G401 (cell line): ENCODE data around the gene HOXB3. TPM values are rescaled to one million over a fixed set of nuclear protein-coding genes. Genes with fewer than 3 reads are reported as not detected.

ENCODE experiments used
- DNase-seq: peaks from one replicate; pipeline ENCODE4 v3.0.0-alpha.2; 2015; ENCODE audit warnings: low spot score
- in situ Hi-C: cut with HindIII; loops from 2 replicates; pipeline ENCODE4 v1.10.0; 2016; ENCODE audit warnings: low sequenced_read_pairs, mixed read lengths
- total RNA-seq: library from RNA; depleted of rRNA; stranded (reverse); fragments of >200 nt; shearing (Covaris generic); gene quantifications from 2 replicates; pipeline ENCODE4 v1.2.3, GENCODE V29; 2014

Gene HOXB3
- total RNA-seq, 1 experiment from 2014 or later: 12.0 TPM

- no peak for DNase-seq
- in situ Hi-C loops: no loop called here
Measured at GRCh38 chr17:48591255-48592056, 1.4 kb upstream of the HOXB3 start.

DNA sequence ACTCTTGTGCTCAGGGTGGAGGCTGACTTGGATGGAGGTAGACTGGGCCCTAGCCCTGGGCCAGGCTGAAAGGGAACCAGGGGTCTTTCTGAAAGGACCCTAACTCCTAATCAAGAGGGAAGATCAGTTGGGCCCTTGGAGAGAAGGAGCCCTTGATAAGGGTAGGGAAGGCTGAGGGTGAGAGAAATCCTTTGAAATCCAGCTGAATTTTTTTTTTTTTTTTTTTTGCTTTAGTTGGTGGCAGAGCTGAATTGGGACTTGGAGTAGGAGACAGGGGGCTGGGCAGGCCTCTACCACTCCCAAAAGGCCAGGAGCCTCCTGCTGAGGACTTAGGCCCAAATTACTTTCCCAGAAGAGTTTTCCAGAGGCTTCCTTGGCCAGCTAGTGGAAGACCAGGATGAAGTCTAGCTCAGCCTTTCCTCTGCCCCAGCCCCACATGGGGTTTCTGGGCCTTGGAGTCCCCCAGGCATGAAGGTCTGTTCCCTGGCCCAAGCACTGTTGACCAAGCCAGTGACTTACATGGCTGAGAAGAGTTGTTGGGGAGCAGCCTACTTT, 643 bp upstream of the HOXB3 start:
- in situ Hi-C loops: no loop called here
- no peak for DNase-seq

DNA sequence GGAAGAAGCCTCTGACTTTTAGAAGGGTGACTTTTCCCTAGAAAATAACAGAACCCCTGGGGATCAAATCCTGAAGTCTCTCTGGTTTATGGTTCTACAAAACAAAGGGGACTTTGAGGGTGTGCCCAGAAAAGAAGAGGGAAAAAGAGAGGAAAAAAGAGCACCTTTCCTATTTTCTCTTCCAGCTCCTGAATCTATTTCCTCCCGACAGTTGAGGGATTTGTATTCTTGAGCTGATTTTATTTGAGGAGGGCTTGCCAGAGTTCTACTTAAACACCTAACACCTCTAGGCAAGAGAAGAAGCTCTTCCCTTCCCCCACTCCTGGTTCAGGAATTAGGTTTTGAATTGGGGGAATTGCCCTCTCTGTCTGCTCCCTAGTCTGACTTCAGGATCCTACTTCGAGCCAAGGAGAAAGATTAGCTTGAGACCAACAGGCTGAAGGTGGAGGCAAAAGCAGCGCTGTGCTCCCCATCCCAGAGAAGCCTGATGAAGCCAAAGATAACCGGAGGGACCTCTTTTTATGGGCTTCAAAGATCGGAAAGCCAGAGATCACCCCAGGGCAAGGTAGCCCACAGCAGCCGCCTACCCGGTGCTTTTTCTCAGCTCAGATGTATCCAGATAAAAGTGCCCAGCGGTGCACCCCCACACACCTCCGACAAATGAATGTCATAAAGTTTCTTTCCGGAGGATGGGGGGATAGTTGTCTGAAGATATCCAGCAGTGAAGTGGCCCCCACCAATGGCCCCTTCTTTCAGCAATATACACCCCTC, 796 bp downstream of the HOXB3 start:
- DNase-seq: no peak
- in situ Hi-C loops: no loop called here

- no peak for DNase-seq
- in situ Hi-C loops: no loop called here
Measured at GRCh38 chr17:48588528-48588927, 1.5 kb downstream of the HOXB3 start.

DNA sequence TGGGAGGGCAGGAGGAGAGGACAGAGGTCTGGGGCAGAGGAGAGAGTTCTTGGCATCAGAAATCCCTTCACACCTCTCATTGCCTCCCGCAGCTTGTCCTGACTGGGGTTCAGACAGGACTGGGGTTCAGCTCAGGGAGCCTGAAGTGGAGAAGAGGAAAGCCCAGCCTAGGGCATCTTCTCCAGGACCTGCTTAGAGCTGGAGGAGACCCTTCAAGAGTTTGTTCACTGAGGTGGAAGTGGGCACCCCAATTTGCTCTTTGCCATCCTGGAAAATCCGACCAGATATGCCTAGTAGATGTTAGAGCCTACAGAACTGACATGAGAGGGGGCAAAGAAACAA, 2.0 kb downstream of the HOXB3 start:
- DNase-seq: no peak
- in situ Hi-C loops: no loop called here

DNA sequence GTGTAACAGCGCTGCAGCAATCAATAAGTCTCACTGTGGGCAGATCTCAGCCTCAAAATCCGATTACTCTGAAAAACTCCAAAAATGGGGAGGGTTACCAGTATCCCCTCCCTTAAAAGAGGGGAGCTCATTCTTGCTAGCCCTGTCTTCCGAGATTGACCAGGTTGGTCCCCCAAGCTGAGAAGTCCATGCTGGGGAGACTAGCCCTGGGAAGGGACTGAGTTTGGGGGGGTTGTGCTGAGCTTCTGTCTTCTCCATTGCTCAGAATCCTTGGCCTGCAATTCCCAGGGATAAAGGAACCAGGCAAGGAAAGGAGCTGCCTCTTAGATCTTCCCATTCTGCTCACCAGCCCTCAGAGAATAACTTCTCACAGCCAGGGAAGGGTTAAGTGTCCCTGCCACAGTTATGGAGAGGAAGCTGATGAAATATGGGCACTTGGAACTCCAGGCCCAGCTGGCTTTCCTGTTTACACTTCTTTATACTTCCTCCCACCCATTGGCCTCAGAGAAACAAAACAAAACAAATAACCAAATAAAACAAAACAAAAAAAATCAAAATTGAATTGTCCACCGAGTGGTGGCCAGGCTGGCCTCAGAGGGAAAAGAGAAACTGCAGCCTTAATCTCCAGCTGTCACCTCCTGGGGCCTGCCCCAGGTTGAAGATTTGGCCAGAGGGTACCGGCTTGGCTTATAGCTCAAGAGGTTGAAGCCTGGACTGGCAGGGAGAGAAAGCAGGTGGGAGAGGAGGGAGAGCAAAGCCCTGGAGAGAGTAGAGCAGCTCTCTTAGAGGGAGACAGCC, 2.6 kb downstream of the HOXB3 start:
- in situ Hi-C loops: no loop called here
- no peak for DNase-seq

- in situ Hi-C loops: no loop called here
Measured at GRCh38 chr17:48586355-48587258, 3.4 kb downstream of the HOXB3 start.

DNA sequence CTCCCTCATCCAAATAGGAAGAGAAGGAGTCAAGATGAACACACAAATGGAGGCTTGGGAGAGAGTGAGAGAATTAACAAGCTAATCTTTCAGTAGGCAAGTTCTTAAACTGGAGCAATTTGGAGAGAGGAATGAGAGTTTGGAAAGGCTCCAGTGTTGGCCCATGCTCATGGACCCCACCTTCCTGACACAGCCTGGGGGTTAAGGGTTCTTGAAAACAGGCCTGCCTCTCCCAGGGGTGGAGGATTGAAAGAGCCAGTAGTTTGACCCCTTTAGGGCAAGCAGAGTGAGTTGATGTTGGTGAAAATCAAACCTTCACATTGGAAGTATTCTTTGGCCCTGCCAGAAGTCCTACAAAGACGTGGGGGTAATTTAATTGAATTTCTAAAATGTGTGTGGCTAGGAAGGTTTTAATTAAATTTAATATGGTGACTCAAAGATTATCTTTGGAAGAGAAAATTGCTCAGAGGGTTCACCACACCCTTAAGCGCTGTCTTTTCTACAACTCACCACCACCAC, 5.8 kb downstream of the HOXB3 start:
- DNase-seq: no peak
- in situ Hi-C loops: no loop called here

More at GRCh38 chr17:48586355-48587258, 3.4 kb downstream of the HOXB3 start:
- DNase-seq: no peak

DNA sequence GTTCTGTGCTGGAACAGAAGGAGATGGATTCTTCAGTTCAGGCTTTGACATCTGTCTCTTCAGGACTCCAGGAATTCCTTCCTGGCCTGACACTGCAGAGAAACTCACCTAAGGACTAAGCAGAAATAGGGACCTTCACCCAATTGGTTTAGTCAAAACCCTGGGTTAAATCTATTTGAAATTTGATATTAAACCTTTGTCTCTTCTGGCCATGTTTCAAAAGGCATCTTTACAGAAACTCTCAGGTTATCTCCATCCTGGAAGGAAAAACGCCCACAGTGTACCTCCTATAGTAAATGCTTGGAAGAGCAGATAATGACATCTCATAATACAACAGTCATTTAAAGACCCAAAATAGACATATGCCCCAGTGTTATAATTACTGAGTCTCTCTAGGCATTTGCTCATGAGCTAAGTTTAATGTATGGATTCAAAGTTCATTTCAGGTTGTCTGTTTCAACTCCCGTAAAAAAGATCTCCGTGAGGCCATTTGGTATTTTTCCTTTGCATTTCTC, 6.3 kb downstream of the HOXB3 start:
- DNase-seq: no peak
- in situ Hi-C loops: no loop called here

DNA sequence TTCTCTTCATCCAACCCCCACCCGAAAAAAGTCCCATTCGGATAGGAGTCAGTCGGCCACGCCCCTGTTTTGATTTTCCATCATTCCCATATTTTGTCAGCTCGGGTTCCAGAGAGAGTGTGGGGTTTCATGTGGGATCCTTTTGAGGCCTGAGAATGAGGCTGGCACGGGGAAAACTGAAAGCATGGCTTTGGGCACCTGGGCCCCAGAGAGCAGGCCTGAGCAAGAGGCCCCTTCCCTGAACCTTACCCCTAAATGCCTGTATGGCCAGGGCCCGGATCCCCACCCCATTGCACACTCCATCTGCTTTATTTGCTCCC, 7.3 kb downstream of the HOXB3 start:
- in situ Hi-C loops: no loop called here

DNA sequence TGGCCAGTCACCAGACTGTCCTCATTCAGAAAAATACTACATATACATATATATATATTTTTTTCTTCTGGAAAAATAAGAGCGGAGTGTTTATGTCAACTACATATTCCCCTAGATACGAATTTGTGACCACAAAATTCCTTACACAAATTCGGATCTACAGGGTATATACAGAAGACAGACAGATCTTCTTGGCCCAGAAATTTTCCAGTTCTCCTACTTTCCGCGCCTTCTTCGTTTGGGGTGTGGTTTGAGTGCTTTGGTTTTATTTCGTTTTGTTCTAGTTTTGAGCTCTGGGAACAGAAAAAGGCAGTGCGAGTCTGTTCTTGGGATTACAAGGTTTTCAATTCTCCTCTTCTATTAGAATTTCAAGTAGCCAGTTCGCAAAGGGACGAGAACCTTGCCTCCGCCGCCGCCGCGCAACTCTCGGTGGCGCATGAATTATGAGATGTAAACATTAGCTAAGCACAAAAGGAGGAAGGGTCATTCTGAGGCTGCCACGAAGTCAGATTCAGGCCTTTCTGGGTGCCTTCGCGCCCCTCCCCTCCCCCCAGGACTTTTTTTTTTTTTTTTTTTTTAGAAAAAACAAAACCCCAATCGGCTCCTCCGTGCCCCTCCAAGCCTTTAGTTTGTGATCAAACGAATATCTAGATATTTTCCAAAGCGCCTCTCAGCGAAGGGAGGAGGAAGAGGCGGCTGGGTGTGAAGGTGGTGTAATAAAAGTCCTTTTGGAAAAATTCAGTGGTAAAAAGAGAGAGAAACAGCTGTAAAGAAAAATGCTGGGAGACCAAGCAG, 10.1 kb downstream of the HOXB3 start:
- in situ Hi-C loops: no loop called here

More for the DNA sequence above, 7.3 kb downstream of the HOXB3 start:
- DNase-seq: no peak

DNA sequence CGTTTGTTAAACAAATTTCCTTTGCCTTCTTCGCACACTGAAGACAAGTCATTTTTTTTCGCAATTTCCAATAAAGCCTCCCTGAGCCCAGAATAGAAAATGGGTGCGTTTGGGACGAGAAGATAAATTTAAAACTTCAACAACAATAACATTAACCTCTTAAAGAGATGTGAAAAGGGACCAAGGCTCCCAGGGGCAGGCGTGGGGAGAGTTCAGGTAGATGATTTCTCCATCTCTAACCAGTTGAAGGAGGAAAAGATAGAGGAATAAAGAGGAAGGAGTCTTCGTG, 10.6 kb downstream of the HOXB3 start:
- DNase-seq: no peak
- in situ Hi-C loops: no loop called here

More for the DNA sequence above, 10.1 kb downstream of the HOXB3 start:
- DNase-seq: no peak

GRCh38 chr17:48578616-48579470, 11.2 kb downstream of the HOXB3 start:
- in situ Hi-C loops: no loop called here
- no peak for DNase-seq

- no peak for DNase-seq
- in situ Hi-C loops: no loop called here
Measured at GRCh38 chr17:48577946-48578615, 12.0 kb downstream of the HOXB3 start, which contains the start of gene HOXB4. HOXB4 (minus strand) TSS chr17:48578350; CDS start chr17:48578319, 31 bp downstream.

- in situ Hi-C loops: no loop called here
- no peak for DNase-seq
Measured at GRCh38 chr17:48577330-48577945, 12.6 kb downstream of the HOXB3 start.
